Gastroesophageal sphincter (tissue), 3 donors: ENCODE data around the gene RALGAPA1.

Experiments used
- EP300 ChIP-seq: sonication (generic); formaldehyde crosslinking; IDR thresholded peaks from one replicate; pipeline ENCODE4 v1.6.1; 2017; ENCODE audit warnings: antibody characterized with exemption, mild to moderate bottlenecking
- TF ChIP-seq, protein P1 (sequence below), 4 experiments: fragments of 200-600 bp in 2 of 4; fragments of 450-650 bp in 2 of 4; sonication (generic) in 1 of 4; IDR thresholded peaks; one replicate each; pipeline ENCODE4 v1.5.1; 2017 to 2019; ENCODE audit warnings: antibody characterized with exemption in 4 of 4, mild to moderate bottlenecking in 2 of 4, moderate library complexity in 2 of 4

DNA sequence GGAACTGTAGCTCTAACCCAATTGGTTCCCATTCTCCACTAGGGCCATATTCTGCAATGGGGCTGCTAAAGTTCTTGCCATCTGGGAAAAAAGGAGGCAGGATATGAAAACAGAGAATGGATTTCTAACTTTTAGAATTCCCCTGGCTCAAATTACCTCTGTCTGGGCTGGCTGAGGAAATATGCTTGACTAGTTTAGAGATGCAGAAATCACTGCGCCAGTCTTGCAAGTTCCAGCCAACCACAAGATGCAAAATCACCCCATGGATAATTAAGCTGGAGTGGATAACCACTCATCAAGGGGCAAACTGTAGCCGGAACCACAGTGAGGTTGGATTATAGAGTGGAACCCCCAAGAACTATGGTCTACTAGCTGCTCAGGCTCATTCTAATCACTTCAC lies 126.3 kb downstream of the RALGAPA1 start:
- TF ChIP-seq, protein P1, sequence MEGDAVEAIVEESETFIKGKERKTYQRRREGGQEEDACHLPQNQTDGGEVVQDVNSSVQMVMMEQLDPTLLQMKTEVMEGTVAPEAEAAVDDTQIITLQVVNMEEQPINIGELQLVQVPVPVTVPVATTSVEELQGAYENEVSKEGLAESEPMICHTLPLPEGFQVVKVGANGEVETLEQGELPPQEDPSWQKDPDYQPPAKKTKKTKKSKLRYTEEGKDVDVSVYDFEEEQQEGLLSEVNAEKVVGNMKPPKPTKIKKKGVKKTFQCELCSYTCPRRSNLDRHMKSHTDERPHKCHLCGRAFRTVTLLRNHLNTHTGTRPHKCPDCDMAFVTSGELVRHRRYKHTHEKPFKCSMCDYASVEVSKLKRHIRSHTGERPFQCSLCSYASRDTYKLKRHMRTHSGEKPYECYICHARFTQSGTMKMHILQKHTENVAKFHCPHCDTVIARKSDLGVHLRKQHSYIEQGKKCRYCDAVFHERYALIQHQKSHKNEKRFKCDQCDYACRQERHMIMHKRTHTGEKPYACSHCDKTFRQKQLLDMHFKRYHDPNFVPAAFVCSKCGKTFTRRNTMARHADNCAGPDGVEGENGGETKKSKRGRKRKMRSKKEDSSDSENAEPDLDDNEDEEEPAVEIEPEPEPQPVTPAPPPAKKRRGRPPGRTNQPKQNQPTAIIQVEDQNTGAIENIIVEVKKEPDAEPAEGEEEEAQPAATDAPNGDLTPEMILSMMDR (IDR thresholded peaks at IDR 0.05), result no peak
- no peak for TF ChIP-seq EP300
